Endothelial cell of umbilical vein (primary cell): Measurements from ENCODE around the gene LOXL3. TPM values are rescaled to one million over a fixed set of nuclear protein-coding genes. Genes with fewer than 3 reads are reported as not detected.

Source experiments
- BruUV-seq: library from RNA; stranded (reverse); fragments of 400-500 nt; replicated peaks from 2 replicates; lab custom pipeline; 2021; lab: Mats Ljungman, UMichigan
- CTCF ChIA-PET: fragments of 300-600, 350-600 bp; sonication (Branson Sonifier 250); formaldehyde crosslinking; loops from one replicate; lab custom pipeline; 2021; ENCODE audit warnings: antibody characterized with exemption, inconsistent platforms; lab: Charles Lee
- POLR2A ChIA-PET: fragments of 300-600, 350-600 bp; sonication (Branson Sonifier 250); formaldehyde crosslinking; loops from one replicate; lab custom pipeline; 2021; ENCODE audit warnings: antibody characterized with exemption, inconsistent platforms; lab: Charles Lee
- DNase-seq: peaks from one replicate; pipeline ENCODE4 v3.0.0-alpha.2; 2011; ENCODE audit warnings: low read depth, low spot score
- FAIRE-seq: peaks from 2 replicates; lab custom pipeline; 2011; peaks lifted over from hg19 to GRCh38; lab: Jason Lieb, UNC
- H2AFZ ChIP-seq: 2 replicates; pipeline ENCODE4 v1.6.0; 2012; ENCODE audit warnings: low read depth, low read length, control low read depth, inconsistent platforms
- H3K27ac ChIP-seq: 2 replicates; pipeline ENCODE4 v1.5.1; 2011; ENCODE audit warnings: low read depth, mild to moderate bottlenecking, control low read depth, low read length, moderate library complexity; ENCODE audit not compliant: insufficient read depth
- H3K27me3 ChIP-seq, 2 experiments: 2 replicates each; pipeline versions ENCODE4 v1.6.0 to v1.6.1; 2011; ENCODE audit warnings: low read length in 2 of 2, mixed read lengths in 1 of 2; ENCODE audit not compliant: control insufficient read depth in 2 of 2, insufficient read depth in 2 of 2
- H3K36me3 ChIP-seq, 2 experiments: 2 replicates in 1 of 2; 3 replicates in 1 of 2; pipeline ENCODE4 v1.5.1; 2011; ENCODE audit warnings: low read length in 2 of 2, mild to moderate bottlenecking in 1 of 2, moderate library complexity in 1 of 2; ENCODE audit not compliant: control insufficient read depth in 2 of 2, insufficient read depth in 2 of 2; ENCODE audit errors: extremely low read depth in 1 of 2
- H3K4me1 ChIP-seq: 3 replicates; pipeline ENCODE4 v1.5.1; 2011; ENCODE audit warnings: mild to moderate bottlenecking, low read length; ENCODE audit not compliant: control insufficient read depth, insufficient read depth; ENCODE audit errors: extremely low read depth
- H3K4me2 ChIP-seq: 2 replicates; pipeline ENCODE4 v1.6.1; 2011; ENCODE audit warnings: low read length, control low read depth, mixed read lengths; ENCODE audit not compliant: insufficient read depth
- H3K4me3 ChIP-seq, 3 experiments: fragments of 200-600 bp in 1 of 3; sonication (generic), shearing (Covaris generic) in 1 of 3; replicated peaks in 1 of 3; 2 replicates each; pipeline ENCODE4 v1.5.1; 2011 to 2016; ENCODE audit warnings: control low read depth in 3 of 3, low read length in 3 of 3, mild to moderate bottlenecking in 2 of 3, inconsistent platforms in 1 of 3, low read depth in 1 of 3, moderate library complexity in 1 of 3; ENCODE audit not compliant: insufficient read depth in 1 of 3
- H3K79me2 ChIP-seq: 2 replicates; pipeline ENCODE4 v1.6.0; 2012; ENCODE audit warnings: low read length, inconsistent platforms; ENCODE audit not compliant: control insufficient read depth, insufficient read depth
- H3K9ac ChIP-seq: replicated peaks from 2 replicates; pipeline ENCODE3; 2011; ENCODE audit warnings: low read length, control low read depth; ENCODE audit not compliant: insufficient read depth; ENCODE audit errors: extremely low read depth
- H3K9me1 ChIP-seq: replicated peaks from 3 replicates; pipeline ENCODE4 v1.6.0; 2011; ENCODE audit warnings: mild to moderate bottlenecking, low read length; ENCODE audit not compliant: control insufficient read depth, insufficient read depth; ENCODE audit errors: extremely low read depth
- H3K9me3 ChIP-seq: replicated peaks from 2 replicates; pipeline ENCODE4 v1.5.1; 2012; ENCODE audit warnings: low read length, inconsistent platforms; ENCODE audit not compliant: control insufficient read depth, insufficient read depth
- H4K20me1 ChIP-seq: replicated peaks from 2 replicates; pipeline ENCODE3; 2011; ENCODE audit warnings: mild to moderate bottlenecking, low read length; ENCODE audit not compliant: control insufficient read depth, insufficient read depth; ENCODE audit errors: extremely low read depth
- EZH2 ChIP-seq: IDR thresholded peaks from 2 replicates; pipeline ENCODE4 v1.6.1; 2012; ENCODE audit warnings: borderline replicate concordance, low read depth, mild to moderate bottlenecking, moderate library complexity, low read length, inconsistent platforms; ENCODE audit not compliant: severe bottlenecking
- GATA2 ChIP-seq: IDR thresholded peaks from 2 replicates; pipeline ENCODE4 v1.7.0; 2011; ENCODE audit warnings: low read depth, mild to moderate bottlenecking, moderate library complexity, mixed read lengths, low read length; ENCODE audit not compliant: insufficient read length, insufficient read depth
- POLR2AphosphoS5 ChIP-seq: IDR thresholded peaks from 2 replicates; pipeline ENCODE4 v1.6.1; 2012; ENCODE audit warnings: low read depth, mild to moderate bottlenecking, control low read depth, low read length, moderate library complexity; ENCODE audit not compliant: insufficient read depth
- dilution Hi-C: fragments of 300-500 bp; cut with MboI; formaldehyde crosslinking; loops from one replicate; pipeline ENCODE4 v1.15.0; 2019; ENCODE audit warnings: low sequenced_read_pairs; ENCODE audit not compliant: extremely low pct_ligation_motif_present
- intact Hi-C: fragments of 100-400 bp; cut with micrococcal nuclease; formaldehyde crosslinking; loops from one replicate; pipeline ENCODE4 v1.10.0; 2022
- polyA plus RNA-seq, 4 experiments: library from polyadenylated mRNA; depleted of rRNA in 3 of 4; stranded (reverse) in 3 of 4; unstranded in 1 of 4; fragments of >200 nt; gene quantifications; 2 replicates each; pipeline versions ENCODE4 v1.2.1 to v1.2.3, GENCODE V29; 2011 to 2012; ENCODE audit warnings: missing spikeins in 1 of 4
- total RNA-seq: library from RNA; stranded (reverse); gene quantifications from 2 replicates; pipeline ENCODE4 v1.2.3, GENCODE V29; 2021
- TF ChIP-seq, protein P1 (sequence below): IDR thresholded peaks from 2 replicates; pipeline ENCODE4 v1.6.1; 2011; ENCODE audit not compliant: insufficient read depth, insufficient read length
- TF ChIP-seq, protein P2 (sequence below), 2 donors: IDR thresholded peaks; 1 replicate in 1 of 2; 2 replicates in 1 of 2; pipeline ENCODE4 v1.5.1; 2011; ENCODE audit warnings: low read length in 2 of 2, mild to moderate bottlenecking in 2 of 2, moderate library complexity in 2 of 2, control low read depth in 1 of 2, inconsistent platforms in 1 of 2, low read depth in 1 of 2; ENCODE audit not compliant: insufficient read depth in 1 of 2; ENCODE audit errors: extremely low read depth in 1 of 2

Gene LOXL3
- total and polyA plus RNA-seq, 2 donors (not counting 3 experiments of a cell fraction or from before 2014, with no cell fraction given): 0.95 to 1.3 TPM

DNA sequence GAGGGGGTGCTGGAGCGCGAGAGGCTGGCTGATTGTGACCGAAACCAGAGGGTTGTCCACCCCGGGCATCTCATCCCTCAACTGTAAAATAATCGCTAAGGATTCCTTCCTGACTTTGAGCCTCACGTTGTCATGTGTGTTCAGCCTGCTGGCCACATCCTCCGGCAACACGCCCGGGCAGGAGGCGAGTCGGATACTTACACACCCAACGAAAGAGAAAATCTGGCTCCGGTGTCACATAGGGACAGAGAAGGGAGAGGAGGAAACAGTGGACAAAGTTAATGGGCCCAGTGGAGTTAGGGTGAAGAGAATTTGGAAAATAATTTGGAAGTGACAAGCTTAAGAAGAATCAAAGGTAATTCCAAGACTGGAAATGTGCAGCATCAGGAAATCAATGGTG, 37.1 kb downstream of the LOXL3 start:
- H2AFZ ChIP-seq: no peak overlapping the region
- no peak for DNase-seq
- intact Hi-C loops (loop anchor here (1.0 kb wide), 1 partner anchor 13 kb away; the partner anchor contains the start of genes AUP1 and HTRA2), dilution Hi-C loops (no loop called here)
- no TSS peak for BruUV-seq
- H3K27ac ChIP-seq: no peak overlapping the region
- no peaks in the 10 kb centered on the region for H3K9me1 ChIP-seq
- FAIRE-seq: no peak
- H3K4me3 ChIP-seq: no peak overlapping the region
- no peaks in the 10 kb centered on the region for H3K9me3 ChIP-seq
- H3K36me3 ChIP-seq: no peaks in the 10 kb centered on the region
- ChIA-PET CTCF (no interaction called here), POLR2A (no interaction called here)
- peaks cover 77 to 91% of the 10 kb centered on the region in 2 experiments for H3K27me3 ChIP-seq
- H3K9ac ChIP-seq: no peak overlapping the region
- H3K4me1 ChIP-seq: peaks cover 7% of the 10 kb centered on the region
- H3K4me2 ChIP-seq: no peak overlapping the region
- H3K79me2 ChIP-seq: no peaks in the 10 kb centered on the region
- no peaks in the 10 kb centered on the region for H4K20me1 ChIP-seq
- TF ChIP-seq EZH2: no peak
- TF ChIP-seq, protein P1, sequence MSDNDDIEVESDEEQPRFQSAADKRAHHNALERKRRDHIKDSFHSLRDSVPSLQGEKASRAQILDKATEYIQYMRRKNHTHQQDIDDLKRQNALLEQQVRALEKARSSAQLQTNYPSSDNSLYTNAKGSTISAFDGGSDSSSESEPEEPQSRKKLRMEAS: no peak

DNA sequence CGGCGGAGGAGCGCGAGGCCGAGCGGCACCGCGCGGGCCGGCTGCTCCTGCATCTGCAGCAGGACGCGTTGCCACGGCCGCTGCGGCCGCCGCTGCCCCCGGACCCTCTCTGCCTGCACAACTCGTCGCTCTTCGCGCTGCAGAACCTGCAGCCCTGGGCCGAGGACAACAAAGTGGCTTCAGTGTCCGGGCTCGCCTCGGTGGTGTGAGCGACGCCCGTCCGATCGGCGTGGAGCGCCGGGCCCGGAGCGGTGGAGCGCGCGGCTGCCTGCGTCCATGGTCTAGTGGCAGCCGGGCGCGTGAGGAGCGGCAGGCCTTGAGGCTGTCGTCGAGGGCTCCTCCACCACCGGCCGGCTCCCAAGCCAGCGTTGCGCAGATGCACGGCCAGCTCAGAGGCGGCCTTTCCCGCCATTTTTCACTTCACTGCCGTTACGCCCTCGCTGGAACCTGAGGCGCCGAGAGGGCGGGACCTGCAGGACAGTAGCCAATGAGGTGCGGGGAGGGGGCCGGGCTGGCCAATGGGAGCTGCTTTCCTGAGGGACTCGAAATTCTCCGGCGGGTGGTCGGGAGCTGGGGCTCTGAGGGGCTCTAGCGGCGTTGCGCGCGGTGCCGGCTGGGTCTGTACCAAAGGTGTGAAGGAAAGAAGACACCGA, 37.6 kb downstream of the LOXL3 start:
- TF ChIP-seq POLR2AphosphoS5 (no peak), GATA2 (no peak)
- TF ChIP-seq, protein P2, sequence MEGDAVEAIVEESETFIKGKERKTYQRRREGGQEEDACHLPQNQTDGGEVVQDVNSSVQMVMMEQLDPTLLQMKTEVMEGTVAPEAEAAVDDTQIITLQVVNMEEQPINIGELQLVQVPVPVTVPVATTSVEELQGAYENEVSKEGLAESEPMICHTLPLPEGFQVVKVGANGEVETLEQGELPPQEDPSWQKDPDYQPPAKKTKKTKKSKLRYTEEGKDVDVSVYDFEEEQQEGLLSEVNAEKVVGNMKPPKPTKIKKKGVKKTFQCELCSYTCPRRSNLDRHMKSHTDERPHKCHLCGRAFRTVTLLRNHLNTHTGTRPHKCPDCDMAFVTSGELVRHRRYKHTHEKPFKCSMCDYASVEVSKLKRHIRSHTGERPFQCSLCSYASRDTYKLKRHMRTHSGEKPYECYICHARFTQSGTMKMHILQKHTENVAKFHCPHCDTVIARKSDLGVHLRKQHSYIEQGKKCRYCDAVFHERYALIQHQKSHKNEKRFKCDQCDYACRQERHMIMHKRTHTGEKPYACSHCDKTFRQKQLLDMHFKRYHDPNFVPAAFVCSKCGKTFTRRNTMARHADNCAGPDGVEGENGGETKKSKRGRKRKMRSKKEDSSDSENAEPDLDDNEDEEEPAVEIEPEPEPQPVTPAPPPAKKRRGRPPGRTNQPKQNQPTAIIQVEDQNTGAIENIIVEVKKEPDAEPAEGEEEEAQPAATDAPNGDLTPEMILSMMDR (IDR thresholded peaks at IDR 0.05; ENCODE audit: extremely low read depth in 1 of 2, insufficient read depth in 1 of 2, low read depth in 1 of 2, low read length in 2 of 2): no peak
- Histone ChIP-seq H3K4me1 (peaks cover 7% of the 10 kb centered on the region), H3K79me2 (no peaks in the 10 kb centered on the region), H3K9ac (no peak overlapping the region), H3K9me3 (no peaks in the 10 kb centered on the region), H3K36me3 (no peaks in the 10 kb centered on the region), H3K4me3 (no peak overlapping the region), H3K27me3 (peaks cover 82 to 96% of the 10 kb centered on the region in 2 experiments), H3K27ac (no peak overlapping the region), H3K9me1 (no peaks in the 10 kb centered on the region), H2AFZ (peak overlapping the region; percentile 69), H4K20me1 (no peaks in the 10 kb centered on the region), H3K4me2 (no peak overlapping the region)
- dilution Hi-C loops (no loop called here), intact Hi-C loops (loop anchor here (1.0 kb wide), 1 partner anchor 13 kb away; the partner anchor contains the start of genes AUP1 and HTRA2)
- peak; percentile 61 for DNase-seq
- BruUV-seq: no TSS peak
- FAIRE-seq: peak; percentile 53
- POLR2A ChIA-PET: no interaction called here
- CTCF ChIA-PET: interaction anchor here (1.4 kb wide), 1 partner anchor 8 kb away, joined by 3 read pairs; no protein-coding TSS in a partner anchor
